H9 (cell line): ENCODE results near the gene SLC39A2. TPM values are rescaled to one million over a fixed set of nuclear protein-coding genes. Genes with fewer than 3 reads are reported as not detected.

Source experiments
- DNase-seq: peaks from one replicate; pipeline ENCODE4 v3.0.0-alpha.2; 2017
- H2AFZ ChIP-seq: one replicate; pipeline ENCODE4 v1.6.1; 2013; ENCODE audit warnings: mild to moderate bottlenecking, low read length, control low read depth, moderate library complexity
- H2AK5ac ChIP-seq: 2 replicates; pipeline ENCODE4 v1.6.1; 2013; ENCODE audit warnings: low read length, control low read depth, mixed read lengths; ENCODE audit not compliant: insufficient read length
- H2BK120ac ChIP-seq: one replicate; pipeline ENCODE4 v1.6.1; 2013; ENCODE audit warnings: low read depth, mild to moderate bottlenecking, low read length, control low read depth, inconsistent platforms; ENCODE audit not compliant: poor library complexity, severe bottlenecking
- H2BK12ac ChIP-seq: 2 replicates; pipeline ENCODE4 v1.6.1; 2013; ENCODE audit warnings: low read length, control low read depth, mixed read lengths, low read depth; ENCODE audit not compliant: insufficient read length
- H2BK15ac ChIP-seq: 2 replicates; pipeline ENCODE4 v1.6.1; 2013; ENCODE audit warnings: low read depth, low read length, control low read depth
- H2BK20ac ChIP-seq: one replicate; pipeline ENCODE4 v1.6.1; 2013; ENCODE audit warnings: low read depth, mild to moderate bottlenecking, low read length, control low read depth, inconsistent platforms; ENCODE audit not compliant: poor library complexity, severe bottlenecking
- H2BK5ac ChIP-seq: 2 replicates; pipeline ENCODE4 v1.6.1; 2013; ENCODE audit warnings: low read length, control low read depth, mixed read lengths; ENCODE audit not compliant: insufficient read length
- H3K14ac ChIP-seq: 2 replicates; pipeline ENCODE4 v1.6.1; 2013; ENCODE audit warnings: low read length, control low read depth; ENCODE audit not compliant: insufficient read depth
- H3K18ac ChIP-seq: 2 replicates; pipeline ENCODE4 v1.6.1; 2013; ENCODE audit warnings: low read depth, mild to moderate bottlenecking, mixed read lengths, low read length, control low read depth; ENCODE audit not compliant: insufficient read length
- H3K23ac ChIP-seq: 2 replicates; pipeline ENCODE4 v1.6.1; 2013; ENCODE audit warnings: low read length, control low read depth, mixed read lengths, low read depth; ENCODE audit not compliant: insufficient read length
- H3K23me2 ChIP-seq: 2 replicates; pipeline ENCODE4 v1.6.1; 2013; ENCODE audit warnings: low read depth, mild to moderate bottlenecking, mixed read lengths, low read length, control low read depth; ENCODE audit not compliant: insufficient read length, poor library complexity, severe bottlenecking
- H3K27ac ChIP-seq: 2 replicates; pipeline ENCODE4 v1.5.1; 2013; ENCODE audit warnings: low read length, control low read depth, mixed read lengths, low read depth; ENCODE audit not compliant: insufficient read length
- H3K27me3 ChIP-seq: 2 replicates; pipeline ENCODE4 v1.6.1; 2013; ENCODE audit warnings: low read length, control low read depth, inconsistent platforms; ENCODE audit not compliant: insufficient read depth
- H3K4ac ChIP-seq: 2 replicates; pipeline ENCODE4 v1.6.1; 2013; ENCODE audit warnings: low read depth, mild to moderate bottlenecking, control low read depth, inconsistent platforms, low read length, moderate library complexity
- H3K4me1 ChIP-seq: 2 replicates; pipeline ENCODE4 v1.6.1; 2013; ENCODE audit warnings: low read length, control low read depth, inconsistent platforms; ENCODE audit not compliant: insufficient read depth
- H3K4me2 ChIP-seq: 2 replicates; pipeline ENCODE4 v1.6.1; 2013; ENCODE audit warnings: low read length, control low read depth, mixed read lengths; ENCODE audit not compliant: insufficient read length, insufficient read depth
- H3K56ac ChIP-seq: 2 replicates; pipeline ENCODE4 v1.6.1; 2013; ENCODE audit warnings: low read depth, mild to moderate bottlenecking, mixed read lengths, low read length, control low read depth; ENCODE audit not compliant: insufficient read length
- H3K79me1 ChIP-seq: 2 replicates; pipeline ENCODE4 v1.6.1; 2013; ENCODE audit warnings: low read depth, mild to moderate bottlenecking, moderate library complexity, low read length, control low read depth, inconsistent platforms; ENCODE audit not compliant: insufficient read depth, poor library complexity, severe bottlenecking
- H3K79me2 ChIP-seq: 2 replicates; pipeline ENCODE4 v1.6.1; 2013; ENCODE audit warnings: low read length, control low read depth, inconsistent platforms; ENCODE audit not compliant: insufficient read depth
- H3K9ac ChIP-seq: 2 replicates; pipeline ENCODE4 v1.6.1; 2013; ENCODE audit warnings: low read length, control low read depth, mixed read lengths; ENCODE audit not compliant: insufficient read length; ENCODE audit errors: extremely low read depth
- H3K9me3 ChIP-seq: one replicate; pipeline ENCODE4 v1.6.1; 2013; ENCODE audit warnings: low read depth, low read length, inconsistent platforms; ENCODE audit not compliant: control insufficient read depth
- H3T11ph ChIP-seq: one replicate; pipeline ENCODE4 v1.6.1; 2013; ENCODE audit warnings: mild to moderate bottlenecking, low read length, control low read depth, inconsistent platforms
- H4K20me1 ChIP-seq: one replicate; pipeline ENCODE4 v1.6.1; 2013; ENCODE audit not compliant: control insufficient read depth, insufficient read length, insufficient read depth
- H4K5ac ChIP-seq: 2 replicates; pipeline ENCODE4 v1.6.1; 2013; ENCODE audit warnings: low read depth, mild to moderate bottlenecking, mixed read lengths, low read length, control low read depth; ENCODE audit not compliant: insufficient read length
- H4K8ac ChIP-seq: replicated peaks from 2 replicates; pipeline ENCODE4 v1.6.1; 2013; ENCODE audit warnings: low read length, control low read depth, mixed read lengths, low read depth; ENCODE audit not compliant: insufficient read length
- H4K91ac ChIP-seq: 2 replicates; pipeline ENCODE4 v1.6.1; 2013; ENCODE audit warnings: low read depth, mild to moderate bottlenecking, moderate library complexity, mixed read lengths, low read length, control low read depth; ENCODE audit not compliant: insufficient read length
- H3K27ac Mint-ChIP-seq, 3 experiments: 2 replicates in 2 of 3; 3 replicates in 1 of 3; pipeline ENCODE4 v1.8.0; 2020 to 2021; ENCODE audit warnings: mixed read lengths in 3 of 3, mild to moderate bottlenecking in 1 of 3, moderate library complexity in 1 of 3
- H3K27me3 Mint-ChIP-seq: 2 replicates; pipeline ENCODE4 v1.8.0; 2021; ENCODE audit warnings: low read depth, mild to moderate bottlenecking, moderate library complexity, mixed read lengths
- H3K36me3 Mint-ChIP-seq, 3 experiments: 2 replicates in 2 of 3; 3 replicates in 1 of 3; pipeline ENCODE4 v1.8.0; 2020 to 2021; ENCODE audit warnings: low read depth in 3 of 3, mixed read lengths in 3 of 3; ENCODE audit not compliant: insufficient read depth in 1 of 3
- H3K4me1 Mint-ChIP-seq, 2 experiments: 2 replicates each; pipeline ENCODE4 v1.8.0; 2020; ENCODE audit warnings: mixed read lengths in 2 of 2
- H3K4me3 Mint-ChIP-seq, 2 experiments: 2 replicates in 1 of 2; 3 replicates in 1 of 2; pipeline ENCODE4 v1.8.0; 2020 to 2021; ENCODE audit warnings: mild to moderate bottlenecking in 2 of 2, mixed read lengths in 2 of 2, moderate library complexity in 1 of 2
- H3K9me3 Mint-ChIP-seq, 2 experiments: 2 replicates in 1 of 2; 3 replicates in 1 of 2; pipeline ENCODE4 v1.8.0; 2020; ENCODE audit warnings: mild to moderate bottlenecking in 2 of 2, mixed read lengths in 2 of 2, moderate library complexity in 1 of 2
- CTCF ChIP-seq: fragments of 200-600 bp; sonication (generic); conservative IDR thresholded peaks from 3 replicates; pipeline ENCODE4 v1.8.0; 2021; ENCODE audit warnings: antibody characterized with exemption, mild to moderate bottlenecking
- WGBS: extraction: QIAGEN DNeasy Blood & Tissue Kit; methylation state at CpG from one replicate; pipeline ENCODE4 v1.1.7; 2013; ENCODE audit warnings: missing lambda C conversion rate, low lambda C conversion rate, mixed read lengths; ENCODE audit not compliant: insufficient read length; ENCODE audit errors: extremely low coverage; 5-methylcytosine and 5-hydroxymethylcytosine counted together
- total RNA-seq: library from RNA; stranded (reverse); gene quantifications from 2 replicates; pipeline ENCODE4 v1.2.1, GENCODE V29; 2021

SLC39A2 gene
- total RNA-seq, 1 experiment from 2014 or later, result not detected

GRCh38 chr14:21011136-21011535 lies 12.0 kb downstream of the SLC39A2 start:
- Histone ChIP-seq H3K4me1 (no peaks in the 10 kb centered on the region; the same call in 1 of the 2 replicates), H3K4ac (no peak overlapping the region), H2AK5ac (no peak overlapping the region), H3K27me3 (no peaks in the 10 kb centered on the region), H3K9me3 (no peaks in the 10 kb centered on the region), H4K20me1 (no peaks in the 10 kb centered on the region), H3K14ac (no peak overlapping the region), H3K56ac (no peak overlapping the region), H3K23me2 (no peaks in the 10 kb centered on the region), H4K8ac (no peak overlapping the region), H3T11ph (no peak overlapping the region), H3K18ac (no peak overlapping the region), H2BK120ac (no peak overlapping the region), H3K79me1 (no peaks in the 10 kb centered on the region), H4K91ac (no peak overlapping the region), H2BK12ac (no peak overlapping the region), H3K79me2 (no peaks in the 10 kb centered on the region), H2BK5ac (no peak overlapping the region), H3K23ac (no peak overlapping the region), H3K4me2 (no peak overlapping the region), H2BK15ac (no peak overlapping the region), H4K5ac (no peak overlapping the region), H3K9ac (no peak overlapping the region), H2BK20ac (no peak overlapping the region), H2AFZ (no peak overlapping the region), H3K27ac (no peak overlapping the region)
- H3K4me1 Mint-ChIP-seq, result peaks cover 13 to 18% of the 10 kb centered on the region in 2 experiments
- H3K27me3 Mint-ChIP-seq, result peaks cover 9% of the 10 kb centered on the region
- no peaks in the 10 kb centered on the region for H3K36me3 Mint-ChIP-seq
- no CpG with 5 or more reads among the region's 1 CpG for WGBS
- no peak for DNase-seq
- H3K4me3 Mint-ChIP-seq, result no peak overlapping the region
- H3K9me3 Mint-ChIP-seq, result no peaks in the 10 kb centered on the region
- no peak overlapping the region for H3K27ac Mint-ChIP-seq
- no peak for TF ChIP-seq CTCF
